OCI-LY1 (cell line): ENCODE measurements around the gene PTPRQ.
"Not testable (repeated sequence)": the region's sequence is repeated elsewhere in the genome, so short reads cannot be mapped to it uniquely, and the experiment has no call there.

Experiments
- H2AFZ ChIP-seq: fragments of 200-600 bp; sonication (generic), shearing (Covaris generic); 2 replicates; pipeline ENCODE4 v1.6.0; 2014; ENCODE audit warnings: antibody characterized with exemption, mild to moderate bottlenecking, low read length
- H3F3A ChIP-seq: fragments of 200-600 bp; sonication (generic), shearing (Covaris generic); 2 replicates; pipeline ENCODE4 v1.6.0; 2014; ENCODE audit warnings: mild to moderate bottlenecking, antibody characterized with exemption, low read length, moderate library complexity; ENCODE audit not compliant: insufficient read depth
- H3K27ac ChIP-seq: fragments of 200-600 bp; sonication (generic); 2 replicates; pipeline ENCODE4 v1.5.1; 2014; ENCODE audit warnings: low read length, mixed run types, mild to moderate bottlenecking, low read depth; ENCODE audit not compliant: poor library complexity, severe bottlenecking
- H3K27me3 ChIP-seq: fragments of 200-600 bp; sonication (generic); 2 replicates; pipeline ENCODE4 v1.6.0; 2014; ENCODE audit warnings: antibody characterized with exemption, mild to moderate bottlenecking, low read length, moderate library complexity; ENCODE audit not compliant: insufficient read depth
- H3K36me3 ChIP-seq: fragments of 200-600 bp; sonication (generic); 2 replicates; pipeline ENCODE4 v1.6.1; 2014; ENCODE audit warnings: mild to moderate bottlenecking, antibody characterized with exemption, low read length, moderate library complexity, mixed read lengths; ENCODE audit not compliant: insufficient read depth
- H3K4me1 ChIP-seq: fragments of 200-600 bp; sonication (generic); 2 replicates; pipeline ENCODE4 v1.5.1; 2014; ENCODE audit warnings: mild to moderate bottlenecking, low read length, moderate library complexity; ENCODE audit not compliant: insufficient read depth, severe bottlenecking
- H3K4me2 ChIP-seq: fragments of 200-600 bp; sonication (generic), shearing (Covaris generic); 2 replicates; pipeline ENCODE4 v1.6.1; 2014; ENCODE audit warnings: low read length
- H3K4me3 ChIP-seq: fragments of 200-600 bp; sonication (generic); 2 replicates; pipeline ENCODE4 v1.5.1; 2014; ENCODE audit warnings: low read length, low read depth, mild to moderate bottlenecking, mixed read lengths; ENCODE audit not compliant: poor library complexity, severe bottlenecking
- H3K79me2 ChIP-seq: fragments of 200-600 bp; shearing (Covaris generic); 2 replicates; pipeline ENCODE4 v1.6.1; 2016; ENCODE audit warnings: mixed run types, low read length, mixed read lengths; ENCODE audit not compliant: insufficient read depth
- H3K9ac ChIP-seq: fragments of 200-600 bp; sonication (generic), shearing (Covaris generic); 2 replicates; pipeline ENCODE4 v1.6.1; 2014; ENCODE audit warnings: mild to moderate bottlenecking, low read length, mixed read lengths
- H3K9me2 ChIP-seq: fragments of 200-600 bp; sonication (generic), shearing (Covaris generic); 2 replicates; pipeline ENCODE4 v1.6.1; 2014; ENCODE audit warnings: low read depth, mild to moderate bottlenecking, low read length, mixed read lengths
- H3K9me3 ChIP-seq: fragments of 200-600 bp; shearing (Covaris generic); 2 replicates; pipeline ENCODE4 v1.6.1; 2014; ENCODE audit warnings: low read length, mixed read lengths
- H4K20me1 ChIP-seq: fragments of 200-600 bp; sonication (generic), shearing (Covaris generic); 2 replicates; pipeline ENCODE4 v1.6.0; 2016; ENCODE audit warnings: mild to moderate bottlenecking, low read length; ENCODE audit not compliant: insufficient read depth
- CTCF ChIP-seq: fragments of 200-600 bp; sonication (generic), shearing (Covaris generic); IDR thresholded peaks from 2 replicates; pipeline ENCODE4 v1.5.1; 2017; ENCODE audit warnings: mild to moderate bottlenecking, antibody characterized with exemption, low read length, moderate library complexity, mixed read lengths
- EZH2 ChIP-seq: fragments of 200-600 bp; sonication (generic), shearing (Covaris generic); IDR thresholded peaks from 2 replicates; pipeline ENCODE4 v1.8.0; 2017; ENCODE audit warnings: borderline replicate concordance, mixed run types, mild to moderate bottlenecking, antibody characterized with exemption, low read length, moderate library complexity, mixed read lengths

Gene PTPRQ

DNA sequence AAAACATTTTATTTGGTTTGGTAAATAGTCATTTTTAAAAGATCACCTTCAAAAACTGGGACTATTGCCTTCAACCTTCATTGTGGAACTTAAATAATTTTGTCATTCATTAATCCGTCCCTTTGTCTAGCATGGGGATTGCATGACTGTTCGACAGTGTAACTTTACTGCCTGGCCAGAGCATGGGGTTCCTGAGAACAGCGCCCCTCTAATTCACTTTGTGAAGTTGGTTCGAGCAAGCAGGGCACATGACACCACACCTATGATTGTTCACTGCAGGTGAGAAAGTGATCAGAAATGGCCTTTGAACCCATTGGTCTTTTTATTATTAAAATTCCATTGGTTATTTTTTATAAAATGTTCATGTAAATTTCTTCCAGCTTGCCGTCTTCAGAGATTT, 226.2 kb downstream of the PTPRQ start:
- H3K4me2 ChIP-seq = no peak overlapping the region
- no peak overlapping the region for H3K9ac ChIP-seq
- H3K9me2 ChIP-seq = no peaks in the 10 kb centered on the region
- peaks cover 3% of the 10 kb centered on the region; the same call in 1 of the 2 replicates for H3F3A ChIP-seq
- H3K27me3 ChIP-seq = no peaks in the 10 kb centered on the region
- TF ChIP-seq CTCF (no peak), EZH2 (no peak)
- no peaks in the 10 kb centered on the region for H3K36me3 ChIP-seq
- H3K79me2 ChIP-seq = no peaks in the 10 kb centered on the region
- no peak overlapping the region for H3K27ac ChIP-seq
- H2AFZ ChIP-seq = no peak overlapping the region
- H3K4me1 ChIP-seq = no peaks in the 10 kb centered on the region
- no peak overlapping the region for H3K4me3 ChIP-seq
- H4K20me1 ChIP-seq = no peaks in the 10 kb centered on the region
- H3K9me3 ChIP-seq = no peaks in the 10 kb centered on the region

DNA sequence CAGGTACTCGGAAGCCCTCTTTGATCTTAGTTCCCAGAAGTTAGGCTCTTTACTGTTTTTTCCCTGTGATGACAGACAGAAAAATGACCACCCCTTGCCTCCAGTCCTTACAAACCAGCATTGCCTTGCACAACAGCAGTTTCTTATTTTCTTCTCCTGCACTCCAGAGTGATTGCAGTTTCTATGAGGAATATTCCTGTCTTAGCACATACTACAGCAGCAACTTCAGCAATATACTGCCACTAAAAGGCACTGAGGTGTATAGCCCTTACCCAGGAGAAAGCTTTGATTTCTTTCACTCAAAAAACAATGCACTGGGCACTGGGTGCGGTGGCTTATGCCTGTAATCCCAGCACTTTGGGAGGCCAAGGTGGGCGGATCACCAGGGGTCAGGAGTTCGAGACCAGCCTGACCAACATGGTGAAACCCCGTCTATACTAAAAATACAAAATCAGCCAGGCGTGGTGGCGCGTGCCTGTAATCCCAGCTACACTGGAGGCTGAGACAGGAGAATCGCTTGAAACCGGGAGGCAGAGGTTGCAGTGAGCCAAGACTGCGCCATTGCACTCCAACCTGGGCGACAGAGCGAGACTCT, 232.1 kb downstream of the PTPRQ start:
- H3K27ac ChIP-seq, H2AFZ ChIP-seq, H3K36me3 ChIP-seq, H4K20me1 ChIP-seq, H3F3A ChIP-seq, H3K27me3 ChIP-seq, H3K4me3 ChIP-seq, H3K79me2 ChIP-seq, H3K4me1 ChIP-seq, H3K9me3 ChIP-seq, H3K4me2 ChIP-seq, H3K9me2 ChIP-seq, H3K9ac ChIP-seq: not testable (repeated sequence)

- H2AFZ ChIP-seq = no peak overlapping the region
- no peaks in the 10 kb centered on the region for H3K9me3 ChIP-seq
Observed at GRCh38 chr12:80676856-80677255, 232.8 kb downstream of the PTPRQ start.

More at GRCh38 chr12:80676856-80677255, 232.8 kb downstream of the PTPRQ start:
- Histone ChIP-seq H3K4me2 (no peak overlapping the region), H3K9ac (no peak overlapping the region), H3K9me2 (no peaks in the 10 kb centered on the region), H3K4me3 (no peak overlapping the region), H3K36me3 (no peaks in the 10 kb centered on the region), H3K79me2 (no peaks in the 10 kb centered on the region), H3K27ac (no peak overlapping the region), H3K27me3 (no peaks in the 10 kb centered on the region), H4K20me1 (no peaks in the 10 kb centered on the region), H3K4me1 (no peaks in the 10 kb centered on the region), H3F3A (no peaks in the 10 kb centered on the region)
- TF ChIP-seq CTCF (no peak), EZH2 (no peak)
